KBM-7 (cell line): ENCODE results near the gene CD226.
A peak's percentile ranks its signal among the peaks of the same experiment; 100 is the strongest.
"Not testable (repeated sequence)": the region's sequence is repeated elsewhere in the genome, so short reads cannot be mapped to it uniquely, and the experiment has no call there.

Source experiments
- DNase-seq: peaks from one replicate; pipeline ENCODE4 v3.0.0-alpha.2; 2015
- in situ Hi-C: fragments of 300-500 bp; cut with MboI; formaldehyde crosslinking; loops from 2 replicates; pipeline ENCODE4 v1.14.3; 2020; ENCODE audit warnings: low sequenced_read_pairs, low pct_unique_long_range_greater_than_20kb, mixed read lengths

The CD226 gene

GRCh38 chr18:69958422-69958821 lies 10.7 kb upstream of the CD226 start:
- in situ Hi-C loops = no loop called here
- no peak for DNase-seq

DNA sequence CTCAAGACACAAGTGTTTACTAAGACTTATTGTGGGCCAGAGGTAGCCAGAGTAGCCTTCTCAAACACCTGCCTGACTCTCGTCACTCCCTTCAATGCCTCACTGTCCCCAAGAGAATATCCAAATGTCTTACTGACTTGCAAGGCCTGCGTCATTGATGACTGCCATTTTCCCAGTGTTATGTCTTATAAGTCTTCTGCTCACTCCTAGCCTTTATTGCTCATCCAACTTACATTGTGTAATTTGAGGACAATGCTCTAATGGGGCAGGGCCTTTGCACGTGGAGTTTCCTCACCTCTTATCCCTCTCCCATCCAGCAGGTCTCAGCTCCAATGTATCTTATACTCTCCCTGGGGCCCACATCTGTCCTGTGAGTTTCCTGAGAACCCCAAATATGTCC lies 10.1 kb upstream of the CD226 start:
- in situ Hi-C loops = no loop called here

GRCh38 chr18:69956665-69957620 lies 9.3 kb upstream of the CD226 start:
- no peak for DNase-seq
- in situ Hi-C loops = no loop called here

More for the DNA sequence above, 10.1 kb upstream of the CD226 start:
- DNase-seq = no peak

DNA sequence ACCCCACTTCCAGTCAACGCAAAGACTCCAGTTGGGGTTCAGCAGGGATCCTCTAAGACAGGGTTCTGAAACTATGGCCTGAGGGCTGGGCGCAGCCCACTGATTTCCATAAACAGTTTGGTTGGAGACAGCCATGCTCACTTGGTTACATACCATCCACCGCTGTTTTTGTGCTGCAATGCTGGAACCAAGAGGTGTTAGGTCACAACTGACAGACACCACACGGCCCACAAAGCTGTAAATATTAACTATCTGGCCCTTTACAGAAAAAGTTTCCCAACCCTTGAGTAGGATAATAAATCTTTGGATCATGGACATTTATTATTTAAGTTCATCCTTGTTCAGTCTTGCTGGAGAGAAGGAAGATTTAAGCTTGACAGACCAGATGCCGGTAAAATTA lies 8.4 kb upstream of the CD226 start:
- in situ Hi-C loops = no loop called here
- no peak for DNase-seq

GRCh38 chr18:69954719-69955480 lies 7.2 kb upstream of the CD226 start:
- in situ Hi-C loops = no loop called here

GRCh38 chr18:69953191-69953590 lies 5.5 kb upstream of the CD226 start:
- in situ Hi-C loops = no loop called here
- no peak for DNase-seq

More at GRCh38 chr18:69954719-69955480, 7.2 kb upstream of the CD226 start:
- DNase-seq = no peak

DNA sequence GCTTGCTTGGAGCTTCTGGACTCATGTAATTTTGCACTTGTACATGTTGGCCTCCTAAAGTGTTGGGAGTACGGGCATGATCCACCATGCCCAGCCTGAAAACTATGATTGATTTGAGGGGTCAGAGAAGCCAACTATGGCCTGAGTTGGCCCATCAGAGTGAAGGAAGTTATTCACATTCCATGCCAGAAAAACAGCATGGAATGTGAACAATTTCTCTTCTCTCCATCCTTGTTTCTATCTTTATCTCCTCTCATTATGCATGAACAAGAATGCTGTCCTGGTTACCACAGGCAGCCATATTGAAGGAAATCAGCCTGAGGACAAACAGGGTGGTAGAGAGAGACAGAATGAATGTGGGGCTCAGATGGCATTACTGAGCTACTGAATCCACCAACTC lies 3.5 kb upstream of the CD226 start:
- in situ Hi-C loops = no loop called here
- no peak for DNase-seq

- in situ Hi-C loops = no loop called here
- DNase-seq = no peak
Measured at GRCh38 chr18:69949538-69949936, 1.9 kb upstream of the CD226 start.

- in situ Hi-C loops = no loop called here
- peak; percentile 59 for DNase-seq
Measured at GRCh38 chr18:69948919-69949537, 1.4 kb upstream of the CD226 start.

- DNase-seq = no peak
- in situ Hi-C loops = no loop called here
Measured at GRCh38 chr18:69948256-69948655, 583 bp upstream of the CD226 start.

- DNase-seq = no peak
- in situ Hi-C loops = no loop called here
Measured at GRCh38 chr18:69946608-69947155, 991 bp downstream of the CD226 start.

GRCh38 chr18:69945220-69946114 lies 2.2 kb downstream of the CD226 start:
- in situ Hi-C loops = no loop called here
- no peak for DNase-seq

DNA sequence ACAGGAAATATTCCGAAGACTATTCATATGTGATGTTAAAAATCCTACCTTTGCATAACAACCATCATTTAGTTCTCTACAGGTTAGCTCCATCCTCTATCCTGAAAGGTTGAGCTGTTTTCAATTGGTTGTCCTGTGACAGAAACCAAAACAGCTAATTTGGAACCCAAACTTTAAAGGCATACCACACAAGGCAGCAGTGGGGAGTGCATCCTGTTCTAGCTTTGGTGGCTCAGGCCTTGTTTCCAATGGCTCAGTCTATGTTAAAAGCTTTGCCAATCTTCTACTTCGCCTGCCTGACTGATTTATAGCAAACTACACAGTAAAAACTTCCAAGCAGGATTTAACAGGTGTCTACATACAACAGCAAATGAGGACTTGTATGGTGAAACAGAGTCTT lies 3.2 kb downstream of the CD226 start:
- no peak for DNase-seq
- in situ Hi-C loops = no loop called here

DNA sequence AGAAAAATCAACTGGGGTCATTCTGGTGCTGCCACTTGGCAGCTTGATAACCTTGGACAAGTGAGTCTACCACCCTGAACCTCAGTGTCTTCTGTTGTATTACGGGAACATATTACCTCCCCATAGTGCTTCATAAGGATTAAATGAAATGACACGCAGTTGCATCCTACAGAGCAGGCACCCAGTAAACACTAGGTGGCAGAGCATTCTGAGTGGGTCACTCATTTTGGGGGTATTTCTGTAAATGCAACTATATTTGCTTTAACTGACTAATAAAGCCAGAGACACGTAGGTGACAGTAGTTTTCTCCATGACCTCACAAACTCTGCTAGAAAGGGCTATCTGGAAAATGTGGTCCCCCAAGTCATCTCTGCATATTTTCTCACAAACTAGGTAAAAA lies 4.7 kb downstream of the CD226 start:
- DNase-seq = no peak
- in situ Hi-C loops = no loop called here

GRCh38 chr18:69941183-69941582 lies 6.5 kb downstream of the CD226 start:
- in situ Hi-C loops = no loop called here
- DNase-seq = no peak

- in situ Hi-C loops, DNase-seq: not testable (repeated sequence)
Measured at GRCh38 chr18:69939812-69940211, 7.9 kb downstream of the CD226 start.

DNA sequence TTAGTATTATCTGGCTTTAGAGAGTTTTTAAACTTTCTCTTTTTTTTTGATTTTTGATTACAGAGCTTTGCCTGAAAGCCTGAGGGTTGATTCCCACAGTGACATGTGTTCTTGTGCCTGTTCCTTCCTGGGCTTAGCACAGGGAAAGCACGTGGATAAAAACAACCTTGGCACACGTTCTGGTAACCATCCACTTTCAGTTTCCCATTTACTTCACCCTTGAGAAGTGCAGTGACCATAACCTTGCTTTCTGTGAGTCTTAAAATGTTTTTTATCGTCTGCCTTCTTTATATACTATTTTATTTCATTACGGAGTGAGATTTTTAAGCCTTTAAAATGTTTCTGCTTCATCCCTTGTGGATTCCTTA lies 11.5 kb downstream of the CD226 start:
- no peak for DNase-seq
- in situ Hi-C loops = no loop called here

DNA sequence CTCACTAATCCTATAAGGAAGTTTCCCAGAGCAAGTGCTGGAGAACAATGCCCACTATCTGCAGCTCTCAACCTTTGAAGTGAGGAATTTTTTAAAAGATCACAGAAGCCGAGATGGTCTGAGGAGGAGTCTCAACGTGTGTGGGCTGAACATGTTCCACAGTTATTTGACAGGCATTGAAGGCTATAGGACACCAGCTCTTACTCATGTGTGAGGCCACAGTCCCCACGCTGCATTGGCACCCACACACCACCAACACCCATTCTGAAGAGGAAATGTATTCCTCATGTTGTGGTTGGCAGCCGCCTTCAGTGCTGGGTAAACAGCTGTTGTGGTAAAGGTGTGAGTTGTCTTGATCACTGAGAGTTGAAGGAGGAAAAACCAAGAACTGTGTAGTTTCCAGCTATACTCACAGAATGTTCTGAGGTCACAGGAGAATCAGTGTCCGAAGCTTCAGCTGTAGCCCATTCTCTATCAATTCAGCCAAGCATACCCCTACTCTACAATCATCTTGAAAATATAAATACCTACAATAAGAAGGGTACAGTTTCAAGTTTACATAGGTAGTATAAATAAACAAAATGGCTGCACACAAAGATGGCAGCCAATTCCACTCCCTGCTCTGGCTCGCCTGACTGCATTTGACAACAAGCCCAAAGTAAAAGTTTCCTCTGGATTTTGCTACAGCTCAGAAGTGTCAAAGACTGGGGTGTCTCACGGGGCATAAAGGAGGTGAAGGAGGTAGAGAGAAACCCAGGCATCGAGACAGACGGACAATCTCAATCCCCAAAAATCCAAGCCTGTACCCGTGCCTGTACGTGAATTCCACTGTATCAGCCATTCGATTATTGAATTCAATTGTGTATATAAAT lies 12.1 kb downstream of the CD226 start:
- DNase-seq = peak; percentile 2

More for the DNA sequence above, 12.1 kb downstream of the CD226 start:
- in situ Hi-C loops = no loop called here
